Neutrophil (primary cell): Measurements from ENCODE around the gene UBB.

Experiments used
- H3K27ac ChIP-seq: fragments of 200-600 bp; sonication (generic); 2 replicates; pipeline ENCODE4 v1.5.1; 2016; ENCODE audit warnings: mild to moderate bottlenecking, moderate library complexity
- H3K27me3 ChIP-seq: fragments of 200-600 bp; sonication (generic); 2 replicates; pipeline ENCODE4 v1.6.0; 2016; ENCODE audit warnings: mild to moderate bottlenecking
- H3K36me3 ChIP-seq: fragments of 200-600 bp; sonication (generic); 2 replicates; pipeline ENCODE4 v1.5.1; 2017
- H3K4me1 ChIP-seq, 2 experiments: fragments of 200-600 bp in 1 of 2; sonication (generic) in 1 of 2; 1 replicate in 1 of 2; 2 replicates in 1 of 2; pipeline versions ENCODE4 v1.5.1 to v1.6.1; 2013 to 2016; ENCODE audit warnings: low read depth in 1 of 2, low read length in 1 of 2, mild to moderate bottlenecking in 1 of 2, moderate library complexity in 1 of 2; ENCODE audit not compliant: control insufficient read depth in 1 of 2, insufficient read depth in 1 of 2
- H3K4me3 ChIP-seq, 2 experiments: fragments of 200-600 bp in 1 of 2; sonication (generic) in 1 of 2; 1 replicate in 1 of 2; 2 replicates in 1 of 2; pipeline ENCODE4 v1.5.1; 2013 to 2016; ENCODE audit warnings: low read depth in 1 of 2, low read length in 1 of 2, mild to moderate bottlenecking in 1 of 2, moderate library complexity in 1 of 2
- H3K9me3 ChIP-seq: fragments of 200-600 bp; sonication (generic); 2 replicates; pipeline ENCODE4 v1.5.1; 2016
- TF ChIP-seq, protein P1 (sequence below): fragments of 200-600 bp; sonication (generic); IDR thresholded peaks from 2 replicates; pipeline ENCODE4 v1.5.1; 2016; ENCODE audit warnings: antibody characterized with exemption

The UBB gene

DNA sequence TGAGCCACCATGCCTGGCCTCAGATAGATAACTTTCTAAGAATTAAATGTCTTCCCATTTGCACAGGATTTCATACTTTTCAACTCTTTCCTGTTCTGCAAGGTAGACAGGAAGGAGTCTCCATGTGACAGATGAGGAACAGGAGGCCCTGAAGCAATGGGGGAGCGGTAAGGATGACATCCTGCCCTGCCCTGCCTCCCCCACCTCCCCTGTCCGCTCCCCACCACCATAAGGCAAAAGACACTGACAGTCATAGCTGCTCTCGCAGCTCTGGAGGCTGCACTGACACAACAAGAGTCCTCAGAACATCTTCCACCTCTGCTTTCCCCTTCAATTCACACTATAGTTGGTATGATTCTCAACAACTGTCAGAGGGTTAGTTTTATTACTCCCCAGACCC lies 37.3 kb upstream of the UBB start:
- Histone ChIP-seq H3K27ac (no peak overlapping the region), H3K36me3 (no peaks in the 10 kb centered on the region), H3K4me1 (peaks cover 10 to 15% of the 10 kb centered on the region in 2 experiments), H3K9me3 (no peaks in the 10 kb centered on the region), H3K27me3 (no peaks in the 10 kb centered on the region), H3K4me3 (no peak overlapping the region)
- TF ChIP-seq, protein P1, sequence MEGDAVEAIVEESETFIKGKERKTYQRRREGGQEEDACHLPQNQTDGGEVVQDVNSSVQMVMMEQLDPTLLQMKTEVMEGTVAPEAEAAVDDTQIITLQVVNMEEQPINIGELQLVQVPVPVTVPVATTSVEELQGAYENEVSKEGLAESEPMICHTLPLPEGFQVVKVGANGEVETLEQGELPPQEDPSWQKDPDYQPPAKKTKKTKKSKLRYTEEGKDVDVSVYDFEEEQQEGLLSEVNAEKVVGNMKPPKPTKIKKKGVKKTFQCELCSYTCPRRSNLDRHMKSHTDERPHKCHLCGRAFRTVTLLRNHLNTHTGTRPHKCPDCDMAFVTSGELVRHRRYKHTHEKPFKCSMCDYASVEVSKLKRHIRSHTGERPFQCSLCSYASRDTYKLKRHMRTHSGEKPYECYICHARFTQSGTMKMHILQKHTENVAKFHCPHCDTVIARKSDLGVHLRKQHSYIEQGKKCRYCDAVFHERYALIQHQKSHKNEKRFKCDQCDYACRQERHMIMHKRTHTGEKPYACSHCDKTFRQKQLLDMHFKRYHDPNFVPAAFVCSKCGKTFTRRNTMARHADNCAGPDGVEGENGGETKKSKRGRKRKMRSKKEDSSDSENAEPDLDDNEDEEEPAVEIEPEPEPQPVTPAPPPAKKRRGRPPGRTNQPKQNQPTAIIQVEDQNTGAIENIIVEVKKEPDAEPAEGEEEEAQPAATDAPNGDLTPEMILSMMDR: no peak

- H3K27ac ChIP-seq: no peak overlapping the region
- H3K9me3 ChIP-seq: no peaks in the 10 kb centered on the region
- H3K4me1 ChIP-seq: peaks cover 10 to 15% of the 10 kb centered on the region in 2 experiments
- no peaks in the 10 kb centered on the region for H3K36me3 ChIP-seq
- H3K4me3 ChIP-seq: no peak overlapping the region
- peaks cover 1% of the 10 kb centered on the region for H3K27me3 ChIP-seq
- TF ChIP-seq, protein P1: no peak
Observed at GRCh38 chr17:16345565-16345964, 35.3 kb upstream of the UBB start.

DNA sequence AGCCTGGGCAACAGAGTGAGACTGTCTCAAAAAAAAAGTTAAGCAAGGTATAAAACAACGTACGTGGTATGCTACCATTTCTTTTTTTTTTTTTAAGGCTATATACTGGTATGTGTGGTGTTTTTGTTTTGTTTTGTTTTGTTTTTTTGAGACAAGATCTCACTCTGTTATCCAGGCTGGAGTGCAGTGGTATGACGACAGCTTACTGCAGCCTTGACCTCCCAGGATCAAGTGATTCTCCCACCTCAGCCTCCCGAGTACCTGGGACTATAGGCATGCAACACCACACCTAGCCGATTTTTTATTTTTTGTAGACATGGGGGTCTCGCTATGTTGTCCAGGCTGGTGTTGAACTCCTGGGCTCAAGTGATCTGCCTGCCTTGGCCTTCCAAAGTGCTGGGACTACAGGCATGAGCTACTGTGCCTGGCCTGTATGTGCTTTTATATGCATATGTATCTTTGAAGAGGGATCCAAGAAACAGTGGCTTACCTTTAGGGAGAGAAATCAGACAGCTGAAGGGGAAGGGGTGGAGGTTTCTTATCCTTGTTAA lies 34.1 kb upstream of the UBB start:
- Histone ChIP-seq H3K36me3 (no peaks in the 10 kb centered on the region), H3K4me1 (peaks cover 10 to 16% of the 10 kb centered on the region in 2 experiments), H3K9me3 (no peaks in the 10 kb centered on the region), H3K27ac (no peak overlapping the region), H3K27me3 (peaks cover 14% of the 10 kb centered on the region), H3K4me3 (no peak overlapping the region)
- TF ChIP-seq, protein P1: no peak

- Histone ChIP-seq H3K27ac (no peak overlapping the region), H3K36me3 (no peaks in the 10 kb centered on the region), H3K27me3 (peaks cover 31% of the 10 kb centered on the region), H3K4me1 (peaks cover 12 to 19% of the 10 kb centered on the region in 2 experiments), H3K4me3 (no peak overlapping the region), H3K9me3 (no peaks in the 10 kb centered on the region)
- TF ChIP-seq, protein P1: no peak
Observed at GRCh38 chr17:16348586-16348985, 32.3 kb upstream of the UBB start.

DNA sequence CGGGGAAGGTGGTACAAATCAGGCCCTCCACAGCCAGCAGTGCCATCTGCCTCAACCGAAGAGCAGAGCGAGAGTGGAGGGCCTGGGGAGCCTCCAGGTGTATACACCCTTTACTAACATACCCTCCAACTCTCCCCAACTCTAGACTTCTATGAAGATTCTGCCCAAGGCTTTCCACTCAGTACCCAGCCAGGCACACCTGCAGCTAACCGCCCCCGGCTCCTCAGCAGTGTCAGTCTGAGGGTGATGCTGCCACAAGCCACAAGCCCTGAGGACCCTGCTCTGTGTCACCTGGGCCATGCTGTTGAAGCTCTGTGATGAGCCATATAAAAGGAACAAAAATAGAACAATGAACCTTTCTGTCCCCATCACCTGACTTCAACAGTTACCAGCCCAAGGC lies 31.5 kb upstream of the UBB start:
- Histone ChIP-seq H3K27ac (no peak overlapping the region), H3K27me3 (peaks cover 39% of the 10 kb centered on the region), H3K36me3 (no peaks in the 10 kb centered on the region), H3K9me3 (no peaks in the 10 kb centered on the region), H3K4me3 (no peak overlapping the region), H3K4me1 (peaks cover 14 to 17% of the 10 kb centered on the region in 2 experiments)
- TF ChIP-seq, protein P1: no peak
